ENCODE results near the gene CDADC1. TPM values are rescaled to one million over a fixed set of nuclear protein-coding genes. Genes with fewer than 3 reads are reported as not detected.
"Not testable (repeated sequence)": the region's sequence is repeated elsewhere in the genome, so short reads cannot be mapped to it uniquely, and the experiment has no call there.

The CDADC1 gene
- total RNA-seq, 2 experiments from 2014 or later = 9.6 to 10.5 TPM

DNA sequence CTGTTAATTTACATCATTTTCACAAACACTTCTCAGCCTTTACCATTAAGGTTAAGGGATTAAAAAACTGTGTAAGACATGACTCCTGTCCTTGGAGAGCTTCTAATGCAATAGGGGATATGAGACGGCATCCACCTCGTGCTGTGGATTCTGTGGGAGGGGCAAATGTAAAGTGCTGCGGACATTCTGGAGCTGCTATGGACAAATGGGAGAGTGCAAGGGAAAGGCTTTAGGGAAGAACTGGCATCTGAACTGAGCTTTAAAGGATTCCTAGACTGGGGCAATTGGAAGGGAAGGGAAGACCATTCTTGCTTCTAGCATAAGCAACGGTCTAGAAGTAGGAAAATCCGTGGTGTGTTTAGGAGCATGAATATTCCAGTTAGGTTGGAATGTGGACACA, 31.4 kb downstream of the CDADC1 start:
- Mint-ChIP-seq H3K9me3 (no peaks in the 10 kb centered on the region), H3K4me3 (no peak overlapping the region), H3K4me1 (no peaks in the 10 kb centered on the region), H3K27ac (no peak overlapping the region), H3K27me3 (no peaks in the 10 kb centered on the region), H3K36me3 (ENCODE audit: low read depth) (peaks cover 6% of the 10 kb centered on the region)
- POLR2A ChIA-PET = no interaction called here
- CTCF ChIA-PET = interaction anchor here (0.6 to 1.4 kb wide), 3 partner anchors 11 to 330 kb away, joined by 5 to 7 read pairs (median 5); no protein-coding TSS in a partner anchor
- DNase-seq = no peak

- Mint-ChIP-seq H3K27ac (no peak overlapping the region), H3K27me3 (no peaks in the 10 kb centered on the region), H3K9me3 (no peaks in the 10 kb centered on the region), H3K36me3 (ENCODE audit: low read depth) (peaks cover 6% of the 10 kb centered on the region), H3K4me1 (no peaks in the 10 kb centered on the region), H3K4me3 (no peak overlapping the region)
- ChIA-PET POLR2A (interaction anchor here (0.7 kb wide), 1 partner anchor 37 kb away, joined by 5 read pairs; no protein-coding TSS in a partner anchor), CTCF (interaction anchor here (0.6 to 1.5 kb wide), 5 partner anchors 10 to 799 kb away, joined by 3 to 7 read pairs (median 3); partner anchors contain the start of gene CDADC1)
- no peak for DNase-seq
These were observed 32.2 kb downstream of the CDADC1 start for GRCh38 chr13:49279885-49280284.

DNA sequence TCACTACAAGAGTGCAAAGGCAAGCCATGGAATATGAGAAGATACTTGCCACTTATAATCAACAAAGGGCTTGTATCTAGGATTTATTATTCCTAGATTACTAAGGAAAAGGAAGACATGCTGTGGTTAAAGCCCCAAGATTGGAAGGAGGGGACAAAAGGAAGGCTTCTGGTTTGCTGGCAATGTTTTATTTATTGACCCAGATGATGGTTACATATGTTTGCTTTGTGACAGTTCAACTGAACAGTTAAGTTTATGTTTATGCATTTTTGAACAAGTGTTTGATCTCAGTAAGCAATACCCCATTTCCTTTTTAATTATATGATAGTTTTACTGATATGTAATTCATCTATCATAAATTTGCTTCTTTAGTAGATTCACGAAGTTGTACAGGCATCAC, 40.3 kb downstream of the CDADC1 start:
- no peak overlapping the region for H3K27ac Mint-ChIP-seq

DNA sequence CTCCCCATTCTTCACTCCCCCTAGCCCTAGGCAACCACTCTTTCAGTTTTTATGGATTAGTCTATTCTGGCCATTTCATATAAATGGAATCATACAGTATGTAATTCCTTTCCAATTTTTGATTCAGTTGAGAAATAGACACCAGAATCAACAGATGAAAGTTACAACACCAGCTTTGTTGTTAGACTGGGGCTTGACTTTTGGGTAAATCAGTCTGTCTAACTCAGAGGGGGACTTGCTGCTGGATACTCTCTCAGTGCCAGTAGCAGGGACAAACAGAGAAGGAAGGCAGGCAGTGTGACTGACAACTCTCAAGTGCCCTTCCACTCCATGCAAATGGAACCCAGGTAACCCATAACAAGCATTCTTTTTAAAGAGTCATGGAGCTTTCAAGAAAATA, 40.7 kb downstream of the CDADC1 start:
- CTCF ChIA-PET = interaction anchor here (2.1 kb wide), 1 partner anchor 9 kb away, joined by 5 read pairs; no protein-coding TSS in a partner anchor
- POLR2A ChIA-PET = no interaction called here
- H3K27ac Mint-ChIP-seq = no peak overlapping the region

More for the DNA sequence above, 40.3 kb downstream of the CDADC1 start:
- H3K36me3 Mint-ChIP-seq (ENCODE audit: low read depth) = peaks cover 7% of the 10 kb centered on the region
- POLR2A ChIA-PET = no interaction called here
- DNase-seq = no peak
- no peaks in the 10 kb centered on the region for H3K9me3 Mint-ChIP-seq
- H3K27me3 Mint-ChIP-seq = no peaks in the 10 kb centered on the region
- H3K4me3 Mint-ChIP-seq = no peak overlapping the region
- CTCF ChIA-PET = no interaction called here
- peaks cover 10% of the 10 kb centered on the region for H3K4me1 Mint-ChIP-seq

GRCh38 chr13:49292742-49293486, 45.2 kb downstream of the CDADC1 start:
- no peak overlapping the region for H3K27ac Mint-ChIP-seq
- H3K36me3 Mint-ChIP-seq (ENCODE audit: low read depth) = peaks cover 6% of the 10 kb centered on the region

More for the DNA sequence above, 40.7 kb downstream of the CDADC1 start:
- H3K36me3 Mint-ChIP-seq (ENCODE audit: low read depth) = peaks cover 7% of the 10 kb centered on the region
- peaks cover 12% of the 10 kb centered on the region for H3K4me1 Mint-ChIP-seq
- H3K27me3 Mint-ChIP-seq = no peaks in the 10 kb centered on the region
- H3K9me3 Mint-ChIP-seq = no peaks in the 10 kb centered on the region
- no peak for DNase-seq
- no peak overlapping the region for H3K4me3 Mint-ChIP-seq

DNA sequence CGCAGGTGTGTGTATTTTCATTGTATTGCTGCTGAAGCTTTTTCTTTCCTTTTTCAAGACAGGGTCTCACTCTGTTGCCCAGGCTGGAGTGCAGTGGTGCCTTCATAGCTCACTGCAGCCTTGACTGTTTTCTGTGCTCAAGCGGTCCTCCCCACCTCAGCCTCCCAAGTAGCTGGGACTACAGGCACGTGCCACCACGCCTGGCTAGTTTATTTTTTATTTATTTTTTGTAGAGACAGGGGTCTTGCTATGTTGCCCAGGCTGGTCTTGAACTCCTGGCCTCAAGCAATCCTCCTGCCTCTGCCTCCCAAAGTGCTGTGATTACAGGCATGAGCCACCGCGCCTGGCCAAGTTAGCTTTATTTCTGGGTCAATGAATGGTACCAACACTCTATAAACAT, 47.0 kb downstream of the CDADC1 start:
- H3K4me3 Mint-ChIP-seq; H3K27ac Mint-ChIP-seq; H3K36me3 Mint-ChIP-seq (ENCODE audit: low read depth); H3K9me3 Mint-ChIP-seq; H3K27me3 Mint-ChIP-seq; DNase-seq; POLR2A ChIA-PET: not testable (repeated sequence)
- peaks cover 15% of the 10 kb centered on the region for H3K4me1 Mint-ChIP-seq
- CTCF ChIA-PET = interaction anchor here (1.1 to 2.0 kb wide), 3 partner anchors 12 to 312 kb away, joined by 4 to 7 read pairs (median 7); no protein-coding TSS in a partner anchor

More at GRCh38 chr13:49292742-49293486, 45.2 kb downstream of the CDADC1 start:
- ChIA-PET POLR2A (no interaction called here), CTCF (interaction anchor here (1.3 kb wide), 1 partner anchor 10 kb away, joined by 3 read pairs; no protein-coding TSS in a partner anchor)
- Mint-ChIP-seq H3K27me3 (no peaks in the 10 kb centered on the region), H3K4me1 (peaks cover 12% of the 10 kb centered on the region), H3K4me3 (no peak overlapping the region), H3K9me3 (no peaks in the 10 kb centered on the region)
- DNase-seq = no peak

- no peak for DNase-seq
- H3K36me3 Mint-ChIP-seq (ENCODE audit: low read depth) = peaks cover 6% of the 10 kb centered on the region
- H3K9me3 Mint-ChIP-seq = no peaks in the 10 kb centered on the region
- peaks cover 15% of the 10 kb centered on the region for H3K4me1 Mint-ChIP-seq
- no peak overlapping the region for H3K27ac Mint-ChIP-seq
- POLR2A ChIA-PET = interaction anchor here (0.6 kb wide), 1 partner anchor 24 kb away, joined by 7 read pairs; no protein-coding TSS in a partner anchor
- CTCF ChIA-PET = interaction anchor here (1.1 to 2.0 kb wide), 3 partner anchors 12 to 312 kb away, joined by 4 to 7 read pairs (median 7); no protein-coding TSS in a partner anchor
- no peaks in the 10 kb centered on the region for H3K27me3 Mint-ChIP-seq
- no peak overlapping the region for H3K4me3 Mint-ChIP-seq
These were observed 47.5 kb downstream of the CDADC1 start for GRCh38 chr13:49295244-49295643.

GRCh38 chr13:49296659-49297058, 48.9 kb downstream of the CDADC1 start:
- ChIA-PET CTCF (interaction anchor here (1.2 to 1.5 kb wide), 2 partner anchors 8 to 14 kb away, joined by 3 read pairs; no protein-coding TSS in a partner anchor), POLR2A (interaction anchor here (0.5 kb wide), 1 partner anchor 298 kb away, joined by 5 read pairs; no protein-coding TSS in a partner anchor)
- DNase-seq = no peak
- H3K36me3 Mint-ChIP-seq (ENCODE audit: low read depth) = peaks cover 6% of the 10 kb centered on the region
- H3K4me1 Mint-ChIP-seq = peaks cover 18% of the 10 kb centered on the region
- no peak overlapping the region for H3K4me3 Mint-ChIP-seq
- no peaks in the 10 kb centered on the region for H3K9me3 Mint-ChIP-seq
- no peak overlapping the region for H3K27ac Mint-ChIP-seq
- no peaks in the 10 kb centered on the region for H3K27me3 Mint-ChIP-seq

GRCh38 chr13:49297338-49297737, 49.6 kb downstream of the CDADC1 start:
- Mint-ChIP-seq H3K27ac (peak overlapping the region; percentile 31), H3K9me3 (no peaks in the 10 kb centered on the region), H3K27me3 (no peaks in the 10 kb centered on the region), H3K4me3 (no peak overlapping the region), H3K36me3 (ENCODE audit: low read depth) (peaks cover 6% of the 10 kb centered on the region), H3K4me1 (peaks cover 21% of the 10 kb centered on the region)
- POLR2A ChIA-PET = interaction anchor here (0.5 kb wide), 1 partner anchor 297 kb away, joined by 5 read pairs; no protein-coding TSS in a partner anchor
- CTCF ChIA-PET = interaction anchor here (1.5 kb wide), 1 partner anchor 14 kb away, joined by 3 read pairs; no protein-coding TSS in a partner anchor
- no peak for DNase-seq

- H3K4me3 Mint-ChIP-seq = no peak overlapping the region
- H3K9me3 Mint-ChIP-seq = no peaks in the 10 kb centered on the region
- no peaks in the 10 kb centered on the region for H3K27me3 Mint-ChIP-seq
- H3K36me3 Mint-ChIP-seq (ENCODE audit: low read depth) = peaks cover 2% of the 10 kb centered on the region
- POLR2A ChIA-PET = no interaction called here
- CTCF ChIA-PET = no interaction called here
- DNase-seq = no peak
- peaks cover 17% of the 10 kb centered on the region for H3K4me1 Mint-ChIP-seq
- no peak overlapping the region for H3K27ac Mint-ChIP-seq
These were observed 50.7 kb downstream of the CDADC1 start for GRCh38 chr13:49298416-49298815.

GRCh38 chr13:49298903-49299605, 51.3 kb downstream of the CDADC1 start:
- CTCF ChIA-PET = no interaction called here
- Mint-ChIP-seq H3K36me3 (ENCODE audit: low read depth) (peaks cover 2% of the 10 kb centered on the region), H3K27me3 (no peaks in the 10 kb centered on the region), H3K27ac (no peak overlapping the region), H3K4me3 (no peak overlapping the region), H3K9me3 (no peaks in the 10 kb centered on the region), H3K4me1 (peaks cover 17% of the 10 kb centered on the region)
- DNase-seq = no peak
- POLR2A ChIA-PET = no interaction called here

GRCh38 chr13:49300276-49300675, 52.6 kb downstream of the CDADC1 start:
- Mint-ChIP-seq H3K4me3 (no peak overlapping the region), H3K36me3 (ENCODE audit: low read depth) (peaks cover 2% of the 10 kb centered on the region), H3K4me1 (peaks cover 17% of the 10 kb centered on the region), H3K27ac (no peak overlapping the region), H3K9me3 (no peaks in the 10 kb centered on the region), H3K27me3 (no peaks in the 10 kb centered on the region)
- ChIA-PET POLR2A (no interaction called here), CTCF (interaction anchor here (0.7 to 1.5 kb wide), 6 partner anchors 17 to 332 kb away, joined by 3 to 5 read pairs (median 4); no protein-coding TSS in a partner anchor)
- DNase-seq = no peak

All from activated CD4-positive, alpha-beta T cell treated with anti-CD3 and anti-CD28 coated beads, Interleukin-2, amount 10 ng/mL, durations not matched to agents 7 days and 5 days (primary cell).